IMR-90 (cell line): ENCODE measurements around the gene MAPK1. TPM values are rescaled to one million over a fixed set of nuclear protein-coding genes. Genes with fewer than 3 reads are reported as not detected.

Source experiments
- ATAC-seq: fragments of 200-7000 bp; cut with Tn5 transposase; 2 replicates; pipeline ENCODE4 v1.9.1; 2020; ENCODE audit warnings: low read depth, mild to moderate bottlenecking, moderate library complexity
- BruUV-seq: library from RNA; stranded (reverse); fragments of 400-500 nt; replicated peaks from 2 replicates; lab custom pipeline; 2021; lab: Mats Ljungman, UMichigan
- CTCF ChIA-PET: fragments of 300-600 bp; formaldehyde crosslinking; extraction: SDS; loops from one replicate; lab custom pipeline; 2021; ENCODE audit warnings: antibody characterized with exemption; lab: Yijun Ruan, JAX
- POLR2A ChIA-PET: fragments of 300-600 bp; sonication (Branson Sonifier 250); formaldehyde crosslinking; loops from one replicate; lab custom pipeline; 2022; ENCODE audit warnings: antibody characterized with exemption; ENCODE audit not compliant: unreplicated experiment; lab: Charles Lee
- DNase-seq: peaks from one replicate; pipeline ENCODE4 v3.0.0; 2013
- H2AFZ ChIP-seq: replicated peaks from 2 replicates; pipeline ENCODE3; 2013; ENCODE audit warnings: low read length, mild to moderate bottlenecking; ENCODE audit not compliant: poor library complexity
- H2AK5ac ChIP-seq: 2 replicates; pipeline ENCODE4 v1.6.1; 2013; ENCODE audit warnings: low read depth, low read length, inconsistent platforms
- H2AK9ac ChIP-seq: replicated peaks from 2 replicates; pipeline ENCODE3; 2013; ENCODE audit warnings: mild to moderate bottlenecking, low read depth, low read length, moderate library complexity; ENCODE audit not compliant: poor library complexity
- H2BK120ac ChIP-seq: 2 replicates; pipeline ENCODE4 v1.6.1; 2013; ENCODE audit warnings: low read depth, low read length, inconsistent platforms
- H2BK15ac ChIP-seq: 3 replicates; pipeline ENCODE4 v1.6.1; 2013; ENCODE audit warnings: low read depth, low read length, inconsistent platforms
- H2BK20ac ChIP-seq: 2 replicates; pipeline ENCODE4 v1.6.1; 2013; ENCODE audit warnings: low read depth, mild to moderate bottlenecking, inconsistent platforms, low read length, moderate library complexity
- H2BK5ac ChIP-seq: 2 replicates; pipeline ENCODE4 v1.6.1; 2013; ENCODE audit warnings: mild to moderate bottlenecking, low read depth, low read length, inconsistent platforms; ENCODE audit not compliant: poor library complexity, severe bottlenecking
- H3K14ac ChIP-seq: replicated peaks from 2 replicates; pipeline ENCODE4 v1.6.1; 2013; ENCODE audit warnings: low read depth, low read length, inconsistent platforms
- H3K18ac ChIP-seq: 2 replicates; pipeline ENCODE4 v1.6.1; 2013; ENCODE audit warnings: low read depth, low read length, control low read depth
- H3K23ac ChIP-seq: 2 replicates; pipeline ENCODE4 v1.6.1; 2013; ENCODE audit warnings: low read depth, low read length, inconsistent platforms
- H3K27ac ChIP-seq: 2 replicates; pipeline ENCODE4 v1.5.1; 2013; ENCODE audit warnings: mild to moderate bottlenecking, control low read depth, low read length; ENCODE audit not compliant: insufficient read depth
- H3K27me3 ChIP-seq: 2 replicates; pipeline ENCODE4 v1.6.1; 2013; ENCODE audit warnings: low read length; ENCODE audit not compliant: control insufficient read depth, insufficient read depth
- H3K36me3 ChIP-seq: 2 replicates; pipeline ENCODE4 v1.6.1; 2013; ENCODE audit warnings: low read length, mixed read lengths; ENCODE audit not compliant: control insufficient read depth, insufficient read depth
- H3K4ac ChIP-seq: 2 replicates; pipeline ENCODE4 v1.6.1; 2013; ENCODE audit warnings: low read depth, low read length, inconsistent platforms
- H3K4me1 ChIP-seq: 2 replicates; pipeline ENCODE4 v1.6.1; 2013; ENCODE audit warnings: low read length, mixed read lengths; ENCODE audit not compliant: control insufficient read depth, insufficient read depth
- H3K4me2 ChIP-seq: 2 replicates; pipeline ENCODE4 v1.6.1; 2013; ENCODE audit warnings: low read depth, mild to moderate bottlenecking, control low read depth, low read length, moderate library complexity
- H3K4me3 ChIP-seq: 2 replicates; pipeline ENCODE4 v1.5.1; 2013; ENCODE audit warnings: low read depth, mild to moderate bottlenecking, control low read depth, low read length, moderate library complexity; ENCODE audit not compliant: insufficient read depth
- H3K56ac ChIP-seq: 2 replicates; pipeline ENCODE4 v1.6.1; 2013; ENCODE audit warnings: low read length, inconsistent platforms; ENCODE audit not compliant: insufficient read depth; ENCODE audit errors: extremely low read depth
- H3K79me1 ChIP-seq, 2 experiments: 2 replicates each; pipeline ENCODE4 v1.6.1; 2013; ENCODE audit warnings: low read length in 2 of 2, inconsistent platforms in 1 of 2, low read depth in 1 of 2
- H3K9ac ChIP-seq: 2 replicates; pipeline ENCODE4 v1.6.1; 2013; ENCODE audit warnings: low read depth, low read length, control low read depth
- H3K9me1 ChIP-seq: 2 replicates; pipeline ENCODE4 v1.6.1; 2013; ENCODE audit warnings: low read length, inconsistent platforms; ENCODE audit not compliant: insufficient read depth
- H3K9me3 ChIP-seq: 2 replicates; pipeline ENCODE4 v1.6.1; 2013; ENCODE audit warnings: low read length; ENCODE audit not compliant: control insufficient read depth, insufficient read depth
- H4K20me1 ChIP-seq: 2 replicates; pipeline ENCODE4 v1.6.1; 2013; ENCODE audit warnings: low read length, inconsistent platforms; ENCODE audit not compliant: insufficient read depth
- H4K5ac ChIP-seq: 2 replicates; pipeline ENCODE4 v1.6.1; 2013; ENCODE audit warnings: mild to moderate bottlenecking, low read depth, low read length, control low read depth
- H4K8ac ChIP-seq, 2 experiments: 2 replicates each; pipeline ENCODE4 v1.6.1; 2013; ENCODE audit warnings: low read depth in 2 of 2, low read length in 2 of 2, control low read depth in 1 of 2, inconsistent platforms in 1 of 2
- H4K91ac ChIP-seq: 2 replicates; pipeline ENCODE4 v1.6.1; 2013; ENCODE audit warnings: low read depth, low read length, inconsistent platforms; ENCODE audit not compliant: insufficient read depth
- BHLHE40 ChIP-seq: fragments of 150-350 bp; IDR thresholded peaks from 2 replicates; pipeline ENCODE4 v1.6.1; 2016; ENCODE audit warnings: mild to moderate bottlenecking, low read depth, low read length
- CEBPB ChIP-seq: IDR thresholded peaks from 2 replicates; pipeline ENCODE4 v1.6.1; 2012; ENCODE audit warnings: low read depth, low read length, improper control_type of control experiment
- CHD1 ChIP-seq: IDR thresholded peaks from 2 replicates; pipeline ENCODE4 v1.6.1; 2012; ENCODE audit warnings: low read depth, low read length, improper control_type of control experiment
- CTCF ChIP-seq: conservative IDR thresholded peaks from 2 replicates; pipeline ENCODE4 v1.5.1; 2012; ENCODE audit warnings: mild to moderate bottlenecking, low read depth, low read length, improper control_type of control experiment
- MAFK ChIP-seq: IDR thresholded peaks from 2 replicates; pipeline ENCODE4 v1.6.1; 2012; ENCODE audit warnings: low read depth, low read length, improper control_type of control experiment
- MAZ ChIP-seq: IDR thresholded peaks from 2 replicates; pipeline ENCODE4 v1.6.1; 2012; ENCODE audit warnings: low read depth, mild to moderate bottlenecking, low read length, improper control_type of control experiment, moderate library complexity, borderline replicate concordance
- SMC3 ChIP-seq: fragments of 150-350 bp; IDR thresholded peaks from 2 replicates; pipeline ENCODE4 v1.6.1; 2016; ENCODE audit warnings: low read depth, mild to moderate bottlenecking, antibody characterized with exemption, low read length, moderate library complexity
- USF2 ChIP-seq: fragments of 150-350 bp; IDR thresholded peaks from 2 replicates; pipeline ENCODE4 v1.6.1; 2017; ENCODE audit warnings: mild to moderate bottlenecking, antibody characterized with exemption, low read length, low read depth
- WGBS, 2 experiments: methylation state at CpG; one replicate each; pipeline versions ENCODE4 v1.1.5 to v1.1.7; 2013; ENCODE audit warnings: missing lambda C conversion rate in 2 of 2; ENCODE audit not compliant: insufficient read length in 1 of 2; ENCODE audit errors: extremely low coverage in 2 of 2; 5-methylcytosine and 5-hydroxymethylcytosine counted together
- dilution Hi-C: fragments of 300-500 bp; cut with HindIII; formaldehyde crosslinking; loops from one replicate; pipeline ENCODE4 v1.14.3; 2018; ENCODE audit warnings: low sequenced_read_pairs; ENCODE audit not compliant: unreplicated experiment
- in situ Hi-C: fragments of 300-500 bp; cut with MboI; formaldehyde crosslinking; loops from 3 replicates; pipeline ENCODE4 v1.14.3; 2019; ENCODE audit warnings: low sequenced_read_pairs, inconsistent platforms, mixed read lengths
- intact Hi-C: fragments of 100-400 bp; cut with micrococcal nuclease; formaldehyde crosslinking; loops from 2 replicates; pipeline ENCODE4 v1.10.0; 2022
- polyA plus RNA-seq, 3 experiments: library from polyadenylated mRNA; depleted of rRNA; stranded (reverse); fragments of >200 nt; gene quantifications; 2 replicates each; pipeline ENCODE4 v1.2.3, GENCODE V29; 2012; ENCODE audit warnings: low replicate concordance in 1 of 3
- total RNA-seq: library from RNA; depleted of rRNA; stranded (reverse); fragments of >200 nt; gene quantifications from 2 replicates; pipeline ENCODE4 v1.2.3, GENCODE V29; 2012

The MAPK1 gene
- total and polyA plus RNA-seq, 2 of the 4 experiments (the other 2 are of a cell fraction), result 41.0 to 51.3 TPM

- H3K36me3 ChIP-seq, result peaks cover 2% of the 10 kb centered on the region; the same call in 1 of the 2 replicates
- dilution Hi-C loops (no loop called here), intact Hi-C loops (loop anchor here (5.0 kb wide), 2 partner anchors 153 to 238 kb away; partner anchors contain the start of genes MAPK1 and PPM1F), in situ Hi-C loops (loop anchor here (5.0 kb wide), 1 partner anchor 223 kb away; no protein-coding TSS in a partner anchor)
- H2AFZ ChIP-seq, result no peak overlapping the region
- WGBS, 2 experiments, result no CpG with 5 or more reads among the region's 3 CpGs
- no peak overlapping the region; the same call in 1 of the 2 replicates for H2BK120ac ChIP-seq
- H3K23ac ChIP-seq, result no peak overlapping the region
- DNase-seq (peak; percentile 27), ATAC-seq (no peak)
- peak overlapping the region; percentile 85 for H2AK9ac ChIP-seq
- peak overlapping the region; percentile 72 for H3K14ac ChIP-seq
- no peak for TF ChIP-seq CTCF
- no peak for TF ChIP-seq BHLHE40
- TF ChIP-seq SMC3, result no peak
- TF ChIP-seq USF2, result no peak
- no peak for TF ChIP-seq MAFK
- no peak for TF ChIP-seq MAZ
- TF ChIP-seq CEBPB, result no peak
- no peak for TF ChIP-seq CHD1
- no peak overlapping the region for H3K56ac ChIP-seq
- no peak overlapping the region for H3K18ac ChIP-seq
- POLR2A ChIA-PET, result no interaction called here
- H3K4me2 ChIP-seq, result peak overlapping the region; percentile 29; the same call in 1 of the 2 replicates
- H3K9me3 ChIP-seq, result no peaks in the 10 kb centered on the region
- no peak overlapping the region; the same call in 1 of the 2 replicates for H4K91ac ChIP-seq
- no peak overlapping the region for H2BK20ac ChIP-seq
- H4K20me1 ChIP-seq, result no peaks in the 10 kb centered on the region
- peaks cover 5% of the 10 kb centered on the region; the same call in 1 of the 2 replicates for H3K4me1 ChIP-seq
- H3K79me1 ChIP-seq, result peaks cover 0 to 7% of the 10 kb centered on the region in 2 experiments; a peak in 2 of 4 replicates
- peaks cover 11% of the 10 kb centered on the region for H3K9me1 ChIP-seq
- no peak overlapping the region for H4K5ac ChIP-seq
- peak overlapping the region; percentile 64 for H3K4ac ChIP-seq
- H3K4me3 ChIP-seq, result no peak overlapping the region
- no peak overlapping the region for H4K8ac ChIP-seq
- no peak overlapping the region for H3K9ac ChIP-seq
- H3K27ac ChIP-seq, result no peak overlapping the region
- no peaks in the 10 kb centered on the region for H3K27me3 ChIP-seq
- no peak overlapping the region for H2BK5ac ChIP-seq
- CTCF ChIA-PET, result no interaction called here
- no peak overlapping the region for H2BK15ac ChIP-seq
- no TSS peak for BruUV-seq
- H2AK5ac ChIP-seq, result peak overlapping the region; percentile 52; the same call in 1 of the 2 replicates
Observed at GRCh38 chr22:21714786-21715185, 152.7 kb downstream of the MAPK1 start.
